Subcutaneous abdominal adipose tissue (tissue), 5 donors: ENCODE measurements around the gene PATZ1.
A peak's percentile ranks its signal among the peaks of the same experiment; 100 is the strongest.

Experiments
- H3K27ac ChIP-seq: one replicate; pipeline ENCODE4 v1.7.0; 2013; ENCODE audit warnings: low read depth, mild to moderate bottlenecking, inconsistent platforms, low read length, moderate library complexity
- H3K27me3 ChIP-seq, 5 donors: one replicate each; pipeline ENCODE4 v1.7.0; 2013; ENCODE audit warnings: low read length in 5 of 5, inconsistent platforms in 1 of 5; ENCODE audit not compliant: control insufficient read depth in 5 of 5, insufficient read depth in 4 of 5
- H3K36me3 ChIP-seq, 5 donors: one replicate each; pipeline ENCODE4 v1.7.0; 2013; ENCODE audit warnings: low read length in 5 of 5; ENCODE audit not compliant: control insufficient read depth in 5 of 5, insufficient read depth in 5 of 5
- H3K4me1 ChIP-seq, 5 donors: one replicate each; pipeline ENCODE4 v1.7.0; 2013; ENCODE audit warnings: low read length in 5 of 5, mild to moderate bottlenecking in 3 of 5, moderate library complexity in 1 of 5; ENCODE audit not compliant: control insufficient read depth in 5 of 5, insufficient read depth in 5 of 5
- H3K4me3 ChIP-seq, 5 donors: one replicate each; pipeline ENCODE4 v1.7.0; 2013; ENCODE audit warnings: low read length in 5 of 5, low read depth in 1 of 5
- H3K9ac ChIP-seq, 5 donors: one replicate each; pipeline ENCODE4 v1.7.0; 2013; ENCODE audit warnings: low read length in 5 of 5, mild to moderate bottlenecking in 4 of 5, moderate library complexity in 3 of 5
- H3K9me3 ChIP-seq, 5 donors: one replicate each; pipeline ENCODE4 v1.7.0; 2013; ENCODE audit warnings: low read length in 5 of 5; ENCODE audit not compliant: control insufficient read depth in 5 of 5
- donor health status: healthy.
- donor health status: healthy.
- donor health status: healthy.
- donor health status: healthy.
- donor health status: healthy.

The PATZ1 gene

DNA sequence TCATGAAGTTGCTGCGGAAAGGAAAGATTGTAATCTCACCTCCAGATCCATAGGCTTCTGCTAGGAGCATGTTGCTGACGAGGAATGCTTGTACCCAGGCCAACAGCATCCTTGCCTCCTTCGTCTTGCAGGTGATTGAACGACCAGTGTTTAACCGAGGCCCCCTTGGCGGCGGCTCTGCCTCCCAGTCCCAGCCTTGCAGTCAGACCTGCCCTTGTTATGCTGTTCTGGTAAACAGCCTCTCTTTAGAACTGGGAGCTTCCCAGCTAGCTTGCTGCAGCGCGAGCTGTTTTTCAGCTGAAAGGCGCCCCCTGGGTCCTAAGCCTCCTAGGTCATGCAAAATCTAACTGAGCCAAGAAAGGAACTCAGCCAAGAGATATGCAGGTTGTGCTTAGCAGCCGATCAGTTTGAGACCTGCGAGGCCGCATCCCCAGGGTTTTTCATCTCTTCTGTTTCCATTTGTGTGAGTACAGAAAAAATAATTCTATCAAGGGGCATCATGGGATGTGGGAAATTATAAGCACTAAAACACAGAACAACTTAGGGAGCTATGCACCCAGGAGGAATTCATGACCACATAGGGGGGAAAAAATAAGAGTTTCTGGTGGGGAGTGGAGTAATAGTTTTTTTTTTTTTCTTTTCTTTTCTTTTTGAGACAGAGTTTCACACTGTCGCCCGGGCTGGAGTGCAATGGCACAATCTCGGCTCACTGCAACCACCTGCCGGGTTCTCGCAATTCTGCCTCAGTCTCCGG, 53.7 kb downstream of the PATZ1 start, which contains the start of gene PIK3IP1:
PIK3IP1 (minus strand) TSS at position 253 of the 754 bp plus-strand sequence; CDS start at position 109, 144 bp downstream.
- no peaks in the 10 kb centered on the region for H3K9me3 ChIP-seq
- H3K36me3 ChIP-seq: peaks cover 3 to 22% (median 19%) of the 10 kb centered on the region in 5 donors
- H3K27me3 ChIP-seq: no peaks in the 10 kb centered on the region
- H3K9ac ChIP-seq: peak within 1 kb of the TSS; percentile 40 to 96 (median 85)
- peak within 1 kb of the TSS; percentile 97 for H3K27ac ChIP-seq
- H3K4me3 ChIP-seq: peak within 1 kb of the TSS; percentile 76 to 99 (median 79)
- H3K4me1 ChIP-seq: peaks cover 18 to 83% (median 74%) of the 10 kb centered on the region in 5 donors

DNA sequence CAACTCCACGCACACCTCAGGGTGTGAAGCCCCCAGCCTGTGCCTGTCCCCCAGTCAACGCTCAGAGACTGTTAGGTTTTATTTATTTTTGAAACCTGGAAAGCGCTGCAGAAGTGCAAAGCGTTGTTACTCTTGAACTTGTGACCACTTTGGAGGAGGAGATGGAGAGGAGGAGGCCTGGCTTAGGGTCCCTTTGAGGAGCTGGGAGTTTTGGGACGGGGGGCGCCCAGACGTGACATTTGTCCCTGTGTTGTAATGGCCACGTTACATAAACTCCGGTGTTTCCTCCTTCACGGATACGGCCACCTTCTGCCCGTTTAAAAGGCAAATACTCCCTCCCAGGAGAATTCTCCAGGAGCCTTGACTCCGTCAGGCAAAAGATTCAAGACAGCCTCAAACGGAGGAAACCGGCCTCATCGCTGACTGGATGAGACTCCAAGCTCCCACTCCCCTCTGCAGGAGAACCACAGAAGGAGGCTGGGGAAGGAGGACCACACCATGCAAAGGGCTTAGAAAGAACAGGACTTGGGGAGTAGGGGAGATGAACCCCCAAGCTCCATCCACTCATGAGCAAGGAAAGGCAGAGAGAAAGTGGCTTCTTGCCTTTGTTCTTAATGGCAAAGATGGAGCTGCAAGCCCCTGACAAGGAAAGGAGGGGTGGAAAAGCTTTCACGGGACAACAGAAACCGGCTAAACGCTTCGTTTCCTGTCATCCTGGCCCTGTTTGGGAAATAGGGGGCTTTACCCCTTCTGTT, 54.5 kb downstream of the PATZ1 start:
- H3K27ac ChIP-seq: peak overlapping the region; percentile 97
- peak overlapping the region; percentile 76 to 99 (median 79) for H3K4me3 ChIP-seq
- H3K9ac ChIP-seq: peak overlapping the region; percentile 40 to 96 (median 85)
- peaks cover 13 to 77% (median 69%) of the 10 kb centered on the region in 5 donors for H3K4me1 ChIP-seq
- H3K9me3 ChIP-seq: no peaks in the 10 kb centered on the region
- peaks cover 3 to 25% (median 21%) of the 10 kb centered on the region in 5 donors for H3K36me3 ChIP-seq
- no peaks in the 10 kb centered on the region for H3K27me3 ChIP-seq

DNA sequence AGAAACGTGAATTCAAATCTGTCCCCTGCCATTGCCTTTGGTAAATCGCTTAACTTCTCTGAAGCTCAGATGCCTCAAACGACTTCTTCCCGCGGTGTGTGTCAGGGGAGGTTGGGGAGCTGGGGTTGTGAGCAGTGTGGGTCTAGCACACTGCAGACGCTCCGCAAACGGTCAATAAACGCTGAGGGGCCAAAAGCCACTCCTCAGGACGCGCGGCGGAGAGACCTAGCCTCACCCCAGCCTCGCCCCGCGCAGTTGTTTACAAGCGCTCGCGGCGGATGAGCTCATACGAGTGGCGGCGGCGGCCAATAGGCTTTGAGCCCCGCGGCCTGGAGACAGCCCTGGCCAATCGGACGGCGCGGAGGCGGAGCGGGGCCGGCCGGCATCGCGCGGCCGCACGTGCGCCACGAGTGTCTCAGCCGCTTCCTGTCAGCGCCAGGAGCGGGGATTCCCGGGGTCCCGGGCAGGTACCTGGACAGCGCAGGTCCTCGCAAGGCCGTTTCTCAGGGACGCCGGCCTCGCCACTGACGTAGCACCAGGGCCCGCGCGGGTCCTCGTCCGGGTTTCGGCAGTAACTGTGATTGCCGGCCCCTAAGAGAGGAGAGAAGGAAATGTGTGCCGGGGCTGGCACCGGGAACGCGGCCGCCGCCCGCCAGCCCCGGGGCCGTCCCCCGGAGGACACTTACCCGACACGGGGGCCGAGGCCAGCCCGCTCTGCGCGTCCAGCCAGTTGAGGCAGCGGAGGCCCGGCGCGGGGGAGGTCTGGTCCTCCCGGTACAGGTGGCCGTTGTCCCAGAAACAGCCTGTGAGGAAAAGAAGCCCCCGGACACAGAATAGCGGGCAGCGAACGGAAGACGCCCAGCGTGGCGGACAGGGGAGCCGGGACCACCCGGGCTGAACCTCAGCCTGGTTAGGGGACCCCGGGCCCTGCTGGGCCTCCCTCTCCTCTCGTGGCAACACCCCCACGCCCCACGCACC, 55.4 kb downstream of the PATZ1 start:
- no peaks in the 10 kb centered on the region for H3K9me3 ChIP-seq
- H3K4me3 ChIP-seq: peak overlapping the region; percentile 76 to 99 (median 79)
- peaks cover 13 to 73% (median 61%) of the 10 kb centered on the region in 5 donors for H3K4me1 ChIP-seq
- H3K9ac ChIP-seq: peak overlapping the region; percentile 63 to 96 (median 89)
- peaks cover 3 to 34% (median 27%) of the 10 kb centered on the region in 5 donors for H3K36me3 ChIP-seq
- H3K27ac ChIP-seq: peak overlapping the region; percentile 97
- H3K27me3 ChIP-seq: no peaks in the 10 kb centered on the region

GRCh38 chr22:31289344-31289743, 56.8 kb downstream of the PATZ1 start:
- H3K4me1 ChIP-seq: peaks cover 13 to 67% (median 57%) of the 10 kb centered on the region in 5 donors
- no peaks in the 10 kb centered on the region for H3K9me3 ChIP-seq
- H3K27ac ChIP-seq: peak overlapping the region; percentile 97
- peaks cover 10 to 48% (median 42%) of the 10 kb centered on the region in 5 donors for H3K36me3 ChIP-seq
- no peaks in the 10 kb centered on the region for H3K27me3 ChIP-seq
- H3K9ac ChIP-seq: peak overlapping the region in 3 of 5 donors; percentile 58 to 89 (median 68)
- H3K4me3 ChIP-seq: peak overlapping the region in 4 of 5 donors; percentile 76 to 94 (median 78)

- Histone ChIP-seq H3K4me3 (peak overlapping the region in 3 of 5 donors; percentile 12 to 77 (median 22)), H3K36me3 (peaks cover 10 to 55% (median 47%) of the 10 kb centered on the region in 5 donors), H3K4me1 (peaks cover 13 to 65% (median 56%) of the 10 kb centered on the region in 5 donors), H3K27me3 (no peaks in the 10 kb centered on the region), H3K9me3 (no peaks in the 10 kb centered on the region), H3K9ac (peak overlapping the region in 1 of 5 donors; percentile 4), H3K27ac (peak overlapping the region; percentile 97)
Measured at GRCh38 chr22:31288496-31289240, 57.5 kb downstream of the PATZ1 start.

DNA sequence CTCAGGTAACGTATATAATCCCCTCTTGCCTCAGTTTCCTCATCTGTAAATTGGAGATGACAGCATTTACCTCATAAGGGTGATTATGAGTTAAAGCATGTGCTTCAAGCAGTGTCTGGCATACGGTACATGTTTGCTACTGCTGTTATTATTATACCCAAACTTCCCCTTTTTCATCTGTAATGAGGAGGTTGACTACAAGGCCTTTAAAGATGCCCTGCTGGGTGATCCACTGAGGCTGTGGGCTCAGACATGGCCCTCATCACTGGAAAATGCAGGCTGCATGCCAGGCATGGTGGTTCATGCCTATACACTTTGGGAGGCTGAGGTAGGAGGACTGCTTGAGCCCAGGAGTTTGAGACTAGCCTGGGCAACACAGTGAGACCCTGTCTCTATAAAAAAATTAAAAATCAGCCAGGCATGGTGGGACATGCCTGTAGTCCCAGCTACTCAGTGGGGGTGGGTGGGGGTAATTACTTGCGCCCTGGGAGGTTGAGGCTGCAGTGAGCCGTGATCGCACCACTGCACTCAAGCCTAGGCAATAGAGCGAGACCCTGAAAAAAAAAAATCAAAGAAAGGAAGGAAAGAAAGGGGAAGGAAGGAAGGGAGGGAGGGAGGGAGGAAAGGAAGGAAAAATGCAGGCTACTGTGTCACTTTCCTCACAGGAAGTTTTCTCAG, 58.2 kb downstream of the PATZ1 start:
- Histone ChIP-seq H3K9ac (peak overlapping the region in 2 of 5 donors; percentile 3 to 56), H3K9me3 (no peaks in the 10 kb centered on the region), H3K27ac (no peak overlapping the region), H3K4me3 (no peak overlapping the region), H3K4me1 (peaks cover 11 to 60% (median 49%) of the 10 kb centered on the region in 5 donors), H3K36me3 (peaks cover 10 to 62% (median 55%) of the 10 kb centered on the region in 5 donors), H3K27me3 (no peaks in the 10 kb centered on the region)

DNA sequence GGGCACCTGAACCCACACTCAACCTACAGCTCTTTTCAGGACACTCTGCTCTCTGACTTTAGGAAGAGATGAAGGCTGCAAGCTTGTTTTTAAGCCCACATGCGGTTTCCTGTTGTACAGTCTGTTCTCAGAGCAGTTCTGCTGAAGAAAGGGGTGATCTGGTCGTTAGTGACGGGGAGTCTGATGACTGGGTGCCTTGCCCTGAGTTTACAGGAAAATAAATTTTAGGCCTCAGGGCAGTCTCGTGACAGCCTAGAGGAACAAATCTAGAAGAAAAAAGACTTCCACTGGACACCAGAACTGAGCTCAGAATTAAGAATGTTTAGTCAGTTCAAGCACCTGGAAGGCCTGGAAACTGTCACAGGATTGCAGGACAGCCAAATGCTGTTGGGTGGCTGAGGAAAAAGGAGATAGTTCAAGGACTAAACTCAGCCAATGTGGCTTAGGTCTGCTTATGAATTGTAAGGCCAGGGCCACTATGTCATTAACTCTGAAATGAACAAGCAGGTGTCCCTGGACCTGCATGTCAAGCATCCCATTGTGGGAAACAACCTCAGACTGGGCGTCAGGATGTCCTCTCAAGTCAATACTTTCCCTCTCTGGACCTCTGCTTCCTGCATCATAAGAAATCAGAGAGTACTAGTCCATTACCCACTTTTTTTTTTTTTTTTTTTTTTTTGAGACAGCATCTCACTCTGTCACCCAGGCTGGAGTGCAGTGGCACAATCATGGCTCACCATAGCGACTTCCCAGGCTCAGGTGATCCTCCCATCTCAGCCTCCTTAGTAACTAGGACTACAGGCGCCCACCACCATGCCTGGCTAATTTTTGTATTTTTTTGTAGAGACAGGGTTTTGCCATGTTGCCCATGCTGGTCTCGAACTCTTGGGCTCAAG, 59.5 kb downstream of the PATZ1 start:
- no peak overlapping the region for H3K4me3 ChIP-seq
- no peak overlapping the region for H3K27ac ChIP-seq
- no peaks in the 10 kb centered on the region for H3K27me3 ChIP-seq
- peaks cover 10 to 76% (median 68%) of the 10 kb centered on the region in 5 donors for H3K36me3 ChIP-seq
- no peaks in the 10 kb centered on the region for H3K9me3 ChIP-seq
- peaks cover 11 to 46% (median 37%) of the 10 kb centered on the region in 5 donors for H3K4me1 ChIP-seq
- H3K9ac ChIP-seq: no peak overlapping the region
